HepG2 (cell line): Measurements from ENCODE around the gene STRN4. TPM values are rescaled to one million over a fixed set of nuclear protein-coding genes. Genes with fewer than 3 reads are reported as not detected.

ENCODE experiments used
- AGO1 ChIP-seq: fragments of 200-400 bp; formaldehyde crosslinking; IDR thresholded peaks from 2 replicates; pipeline ENCODE4 v1.6.1; 2017; ENCODE audit warnings: mild to moderate bottlenecking, low read depth, low read length, moderate library complexity; ENCODE audit not compliant: poor library complexity, severe bottlenecking
- ETS1 ChIP-seq: sonication (generic); formaldehyde crosslinking; IDR thresholded peaks from 2 replicates; pipeline ENCODE4 v1.4.0; 2020; ENCODE audit warnings: missing genetic modification reagents
- FOSL1 ChIP-seq: sonication (generic); formaldehyde crosslinking; IDR thresholded peaks from 2 replicates; pipeline ENCODE4 v1.9.0; 2021; ENCODE audit warnings: missing genetic modification reagents, borderline replicate concordance
- MED1 ChIP-seq: sonication (generic); formaldehyde crosslinking; IDR thresholded peaks from 2 replicates; pipeline ENCODE4 v1.4.0; 2020; ENCODE audit warnings: missing genetic modification reagents
- MIXL1 ChIP-seq: IDR thresholded peaks from 2 replicates; pipeline ENCODE4 v1.6.1; 2016
- RARG ChIP-seq: sonication (generic); formaldehyde crosslinking; IDR thresholded peaks from 2 replicates; pipeline ENCODE4 v1.4.0; 2020; ENCODE audit warnings: low read depth, mild to moderate bottlenecking, missing genetic modification reagents
- RCOR2 ChIP-seq: IDR thresholded peaks from 2 replicates; pipeline ENCODE4 v1.6.1; 2016; ENCODE audit warnings: missing biosample characterization, missing genetic modification reagents
- RFXANK ChIP-seq: IDR thresholded peaks from 2 replicates; pipeline ENCODE4 v1.6.1; 2016
- SALL1 ChIP-seq: sonication (generic); formaldehyde crosslinking; IDR thresholded peaks from 2 replicates; pipeline ENCODE4 v1.8.0; 2022; ENCODE audit warnings: mild to moderate bottlenecking, missing genetic modification reagents
- SIN3A ChIP-seq: IDR thresholded peaks from 2 replicates; pipeline ENCODE4 v1.6.1; 2011; ENCODE audit warnings: low read depth, mild to moderate bottlenecking, control low read depth, low read length, borderline replicate concordance
- SP140L ChIP-seq: sonication (generic); formaldehyde crosslinking; IDR thresholded peaks from 2 replicates; pipeline ENCODE4 v1.4.0; 2020; ENCODE audit warnings: missing genetic modification reagents, borderline replicate concordance
- SRF ChIP-seq: IDR thresholded peaks from 2 replicates; pipeline ENCODE4 v1.6.1; 2011; ENCODE audit warnings: mild to moderate bottlenecking, low read depth, low read length, moderate library complexity
- TEAD2 ChIP-seq: sonication (generic); formaldehyde crosslinking; IDR thresholded peaks from 2 replicates; pipeline ENCODE4 v1.9.0; 2021; ENCODE audit warnings: missing genetic modification reagents
- ZNF121 ChIP-seq: sonication (generic); formaldehyde crosslinking; IDR thresholded peaks from 2 replicates; pipeline ENCODE4 v1.5.0; 2020; ENCODE audit warnings: mild to moderate bottlenecking, missing genetic modification reagents
- ZNF124 ChIP-seq: sonication (generic); formaldehyde crosslinking; IDR thresholded peaks from 2 replicates; pipeline ENCODE4 v1.4.0; 2020; ENCODE audit warnings: missing genetic modification reagents
- ZNF546 ChIP-seq: sonication (generic); formaldehyde crosslinking; conservative IDR thresholded peaks from 2 replicates; pipeline ENCODE4 v1.8.1; 2023; ENCODE audit warnings: mild to moderate bottlenecking, missing genetic modification reagents
- ZNF580 ChIP-seq: IDR thresholded peaks from 2 replicates; pipeline ENCODE4 v1.6.1; 2016; ENCODE audit warnings: low read depth, borderline replicate concordance
- ZNF597 ChIP-seq: sonication (generic); formaldehyde crosslinking; IDR thresholded peaks from 2 replicates; pipeline ENCODE4 v1.5.0; 2020; ENCODE audit warnings: missing genetic modification reagents
- ZNF713 ChIP-seq: sonication (generic); formaldehyde crosslinking; IDR thresholded peaks from 2 replicates; pipeline ENCODE4 v1.4.0; 2020; ENCODE audit warnings: mild to moderate bottlenecking, missing genetic modification reagents
- ZSCAN5A ChIP-seq: sonication (generic); formaldehyde crosslinking; IDR thresholded peaks from 2 replicates; pipeline ENCODE4 v1.8.0; 2022; ENCODE audit warnings: mild to moderate bottlenecking, missing genetic modification reagents, borderline replicate concordance
- polyA plus RNA-seq, 8 experiments: library from polyadenylated mRNA; depleted of rRNA in 3 of 8; stranded (reverse) in 7 of 8; unstranded in 1 of 8; fragments of >200 nt; fragmentation: Illumina TruSeq in 4 of 8; extraction: Trizol in 4 of 8; gene quantifications; 2 replicates each; pipeline versions ENCODE4 v1.2.1 to v1.2.3, GENCODE V29; 2011 to 2016; ENCODE audit warnings: low read depth in 4 of 8, missing spikeins in 1 of 8, mixed read lengths in 1 of 8; ENCODE audit not compliant: insufficient read depth in 1 of 8
- total RNA-seq, 5 experiments: library from RNA; depleted of rRNA; stranded (reverse); fragments of >200 nt; fragmentation: Illumina TruSeq; extraction: Trizol; gene quantifications; 2 replicates each; pipeline ENCODE4 v1.2.3, GENCODE V29; 2016; ENCODE audit warnings: low read depth in 1 of 5
- TF ChIP-seq, protein P1 (sequence below): sonication (generic); formaldehyde crosslinking; conservative IDR thresholded peaks from 2 replicates; pipeline ENCODE4 v1.4.0; 2020; ENCODE audit warnings: missing genetic modification reagents
- TF ChIP-seq, protein P2 (sequence below): sonication (generic); formaldehyde crosslinking; IDR thresholded peaks from 2 replicates; pipeline ENCODE4 v1.8.0; 2022; ENCODE audit warnings: mild to moderate bottlenecking, missing genetic modification reagents
- TF ChIP-seq, protein P3 (sequence below): sonication (generic); formaldehyde crosslinking; IDR thresholded peaks from 2 replicates; pipeline ENCODE4 v1.4.0; 2020; ENCODE audit warnings: mild to moderate bottlenecking, missing genetic modification reagents

Gene STRN4
- total and polyA plus RNA-seq, 2 of the 13 experiments (the other 11 are each of a cell fraction or from before 2014, with no cell fraction given), result 43.1 to 57.3 TPM

GRCh38 chr19:46764817-46765291, 18.6 kb upstream of the STRN4 start (continued):
- TF ChIP-seq ZNF121 (CRISPR knock-in tag) (no peak), ZSCAN5A (CRISPR knock-in tag) (no peak), SALL1 (peak; percentile 86), TEAD2 (CRISPR knock-in tag) (no peak), AGO1 (no peak), ZNF580 (CRISPR knock-in tag) (peak; percentile 52; the same call in 1 of the 2 replicates), ZNF597 (CRISPR knock-in tag) (no peak), RFXANK (CRISPR knock-in tag) (peak; percentile 57; the same call in 1 of the 2 replicates), SP140L (CRISPR knock-in tag) (no peak), ZNF713 (CRISPR knock-in tag) (no peak), MIXL1 (CRISPR knock-in tag) (no peak), MED1 (CRISPR knock-in tag) (peak; percentile 47; the same call in 1 of the 2 replicates), ZNF124 (CRISPR knock-in tag) (no peak), RARG (CRISPR knock-in tag) (no peak), SRF (no peak), ZNF546 (no peak), FOSL1 (CRISPR knock-in tag) (no peak), ETS1 (CRISPR knock-in tag) (no peak), SIN3A (no peak), RCOR2 (CRISPR knock-in tag) (no peak)
- TF ChIP-seq, protein P1, sequence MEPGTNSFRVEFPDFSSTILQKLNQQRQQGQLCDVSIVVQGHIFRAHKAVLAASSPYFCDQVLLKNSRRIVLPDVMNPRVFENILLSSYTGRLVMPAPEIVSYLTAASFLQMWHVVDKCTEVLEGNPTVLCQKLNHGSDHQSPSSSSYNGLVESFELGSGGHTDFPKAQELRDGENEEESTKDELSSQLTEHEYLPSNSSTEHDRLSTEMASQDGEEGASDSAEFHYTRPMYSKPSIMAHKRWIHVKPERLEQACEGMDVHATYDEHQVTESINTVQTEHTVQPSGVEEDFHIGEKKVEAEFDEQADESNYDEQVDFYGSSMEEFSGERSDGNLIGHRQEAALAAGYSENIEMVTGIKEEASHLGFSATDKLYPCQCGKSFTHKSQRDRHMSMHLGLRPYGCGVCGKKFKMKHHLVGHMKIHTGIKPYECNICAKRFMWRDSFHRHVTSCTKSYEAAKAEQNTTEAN, result no peak
- TF ChIP-seq, protein P2, sequence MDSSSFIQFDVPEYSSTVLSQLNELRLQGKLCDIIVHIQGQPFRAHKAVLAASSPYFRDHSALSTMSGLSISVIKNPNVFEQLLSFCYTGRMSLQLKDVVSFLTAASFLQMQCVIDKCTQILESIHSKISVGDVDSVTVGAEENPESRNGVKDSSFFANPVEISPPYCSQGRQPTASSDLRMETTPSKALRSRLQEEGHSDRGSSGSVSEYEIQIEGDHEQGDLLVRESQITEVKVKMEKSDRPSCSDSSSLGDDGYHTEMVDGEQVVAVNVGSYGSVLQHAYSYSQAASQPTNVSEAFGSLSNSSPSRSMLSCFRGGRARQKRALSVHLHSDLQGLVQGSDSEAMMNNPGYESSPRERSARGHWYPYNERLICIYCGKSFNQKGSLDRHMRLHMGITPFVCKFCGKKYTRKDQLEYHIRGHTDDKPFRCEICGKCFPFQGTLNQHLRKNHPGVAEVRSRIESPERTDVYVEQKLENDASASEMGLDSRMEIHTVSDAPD, result 0 out of 2 replicates have a peak, but pooled peaks have one; percentile 67
- TF ChIP-seq, protein P3, sequence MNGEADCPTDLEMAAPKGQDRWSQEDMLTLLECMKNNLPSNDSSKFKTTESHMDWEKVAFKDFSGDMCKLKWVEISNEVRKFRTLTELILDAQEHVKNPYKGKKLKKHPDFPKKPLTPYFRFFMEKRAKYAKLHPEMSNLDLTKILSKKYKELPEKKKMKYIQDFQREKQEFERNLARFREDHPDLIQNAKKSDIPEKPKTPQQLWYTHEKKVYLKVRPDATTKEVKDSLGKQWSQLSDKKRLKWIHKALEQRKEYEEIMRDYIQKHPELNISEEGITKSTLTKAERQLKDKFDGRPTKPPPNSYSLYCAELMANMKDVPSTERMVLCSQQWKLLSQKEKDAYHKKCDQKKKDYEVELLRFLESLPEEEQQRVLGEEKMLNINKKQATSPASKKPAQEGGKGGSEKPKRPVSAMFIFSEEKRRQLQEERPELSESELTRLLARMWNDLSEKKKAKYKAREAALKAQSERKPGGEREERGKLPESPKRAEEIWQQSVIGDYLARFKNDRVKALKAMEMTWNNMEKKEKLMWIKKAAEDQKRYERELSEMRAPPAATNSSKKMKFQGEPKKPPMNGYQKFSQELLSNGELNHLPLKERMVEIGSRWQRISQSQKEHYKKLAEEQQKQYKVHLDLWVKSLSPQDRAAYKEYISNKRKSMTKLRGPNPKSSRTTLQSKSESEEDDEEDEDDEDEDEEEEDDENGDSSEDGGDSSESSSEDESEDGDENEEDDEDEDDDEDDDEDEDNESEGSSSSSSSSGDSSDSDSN (CRISPR knock-in tag), result no peak
